Measurements from ENCODE around the gene PRKACB. TPM values are rescaled to one million over a fixed set of nuclear protein-coding genes. Genes with fewer than 3 reads are reported as not detected.

The PRKACB gene
- total RNA-seq (2022; extraction: Qiagen RNA extraction): 5.7 to 8.8 TPM (median 8.2 TPM) in 5 replicates

DNA sequence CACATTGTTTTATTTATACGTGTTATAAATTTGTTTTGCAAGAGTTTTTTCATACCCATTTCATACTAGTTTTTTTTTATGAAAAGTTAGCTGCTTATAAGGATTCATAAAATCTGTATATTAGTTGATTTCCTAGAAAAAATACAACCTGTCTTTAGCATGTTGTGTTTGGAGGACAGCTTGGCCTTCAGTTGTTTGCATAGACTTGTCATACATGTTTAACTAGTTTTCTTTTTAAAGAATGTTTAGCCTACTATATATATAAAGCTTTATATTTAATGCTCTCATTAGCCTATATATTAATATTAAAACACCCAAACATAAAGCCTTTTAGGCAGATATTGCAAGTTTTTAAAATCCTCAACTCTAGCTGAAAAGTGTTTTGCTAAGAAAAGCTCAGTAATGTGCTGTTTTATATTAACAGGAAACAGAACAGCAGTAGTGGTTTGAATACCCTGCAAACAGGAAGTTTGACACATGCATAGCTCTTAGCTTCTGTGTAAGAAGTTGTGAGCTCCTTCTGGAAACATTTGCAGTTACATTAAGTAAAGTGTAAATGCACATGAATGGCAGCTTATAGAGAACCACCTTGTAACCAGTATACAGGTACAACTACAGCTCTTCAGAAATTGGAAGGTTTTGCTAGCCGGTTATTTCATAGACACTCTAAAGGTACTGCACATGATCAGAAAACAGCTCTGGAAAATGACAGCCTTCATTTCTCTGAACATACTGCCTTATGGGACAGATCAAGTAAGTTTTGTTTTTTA lies at the start of gene PRKACB:
Gene PRKACB (plus strand): TSS at position 476 of the 770 bp plus-strand sequence. CDS start 91 bp downstream, at position 567.

Other genes starting within 250 kb of the PRKACB start
- gene TTLL7, start 145.1 kb upstream of the PRKACB start, total RNA-seq (2022; extraction: Qiagen RNA extraction): 2.2 to 4.3 TPM (median 2.9 TPM) in 5 replicates
- gene SAMD13, start 157.4 kb downstream of the PRKACB start, total RNA-seq (2022; extraction: Qiagen RNA extraction): 0.52 to 0.81 TPM (median 0.54 TPM) in 5 replicates

Measured in A549 treated with Mapracorat at 1 μM for 4 hours (cell line).